ENCODE data around the gene CNTNAP5. TPM values are rescaled to one million over a fixed set of nuclear protein-coding genes. Genes with fewer than 3 reads are reported as not detected.

Gene CNTNAP5
- total RNA-seq, 1 experiment from 2014 or later: 0.48 TPM

DNA sequence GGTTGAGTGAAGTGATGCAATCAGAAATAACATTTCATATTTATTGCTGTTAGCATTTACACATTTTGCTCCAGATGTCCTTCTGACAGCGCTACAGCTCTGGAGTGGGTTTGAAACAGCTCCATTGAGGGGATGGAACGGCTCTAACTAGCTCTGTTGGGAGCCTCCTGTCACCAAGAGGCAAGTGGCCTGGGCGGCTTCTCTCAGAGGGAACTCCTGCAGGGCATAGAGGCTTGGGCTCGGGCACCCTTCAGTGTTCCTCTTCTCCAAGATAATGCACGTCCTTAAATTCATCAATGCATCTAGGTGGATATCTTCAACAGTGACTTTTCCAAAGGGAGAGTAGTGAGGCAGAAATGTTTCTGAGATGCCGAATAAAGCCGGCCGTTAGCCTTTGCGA, 122.5 kb downstream of the CNTNAP5 start:
- WGBS (ENCODE audit: extremely low coverage, insufficient read length, low lambda C conversion rate): no CpG with 5 or more reads among the region's 9 CpGs
- no peak overlapping the region for H2BK5ac ChIP-seq (ENCODE audit: insufficient read length, low read length)
- H4K8ac ChIP-seq (replicated peaks; ENCODE audit: insufficient read length, low read depth, low read length): no peak overlapping the region
- H2BK15ac ChIP-seq (ENCODE audit: low read depth, low read length): no peak overlapping the region
- Mint-ChIP-seq H3K36me3 (ENCODE audit: insufficient read depth in 1 of 3, low read depth in 3 of 3) (no peaks in the 10 kb centered on the region), H3K27ac (no peak overlapping the region), H3K27me3 (ENCODE audit: low read depth) (peaks cover 28% of the 10 kb centered on the region), H3K9me3 (no peaks in the 10 kb centered on the region), H3K4me3 (no peak overlapping the region), H3K4me1 (peaks cover 3% of the 10 kb centered on the region in 2 experiments; a peak in 1 of 4 replicates)
- no peak overlapping the region for H4K91ac ChIP-seq (ENCODE audit: insufficient read length, low read depth, low read length)
- no peak overlapping the region for H3K18ac ChIP-seq (ENCODE audit: insufficient read length, low read depth, low read length)
- H3K79me1 ChIP-seq (ENCODE audit: insufficient read depth, low read depth, low read length, poor library complexity, severe bottlenecking): no peaks in the 10 kb centered on the region
- no peak overlapping the region for H3K4ac ChIP-seq (ENCODE audit: low read depth, low read length)
- H3K27me3 ChIP-seq (ENCODE audit: insufficient read depth, low read length): no peaks in the 10 kb centered on the region
- H2BK12ac ChIP-seq (ENCODE audit: insufficient read length, low read depth, low read length): no peak overlapping the region
- H2AFZ ChIP-seq (ENCODE audit: low read length): no peak overlapping the region
- H2BK20ac ChIP-seq (ENCODE audit: low read depth, low read length, poor library complexity, severe bottlenecking): no peak overlapping the region
- no peak overlapping the region for H3K9ac ChIP-seq (ENCODE audit: extremely low read depth, insufficient read length, low read length)
- no peaks in the 10 kb centered on the region for H3K4me1 ChIP-seq (ENCODE audit: insufficient read depth, low read length)
- H4K20me1 ChIP-seq (ENCODE audit: control insufficient read depth, insufficient read depth, insufficient read length): no peaks in the 10 kb centered on the region
- no peaks in the 10 kb centered on the region for H3K79me2 ChIP-seq (ENCODE audit: insufficient read depth, low read length)
- H2AK5ac ChIP-seq (ENCODE audit: insufficient read length, low read length): no peak overlapping the region
- H3K27ac ChIP-seq (ENCODE audit: insufficient read length, low read depth, low read length): no peak overlapping the region
- no peak overlapping the region for H4K5ac ChIP-seq (ENCODE audit: insufficient read length, low read depth, low read length)
- DNase-seq: no peak
- no peaks in the 10 kb centered on the region for H3K23me2 ChIP-seq (ENCODE audit: insufficient read length, low read depth, low read length, poor library complexity, severe bottlenecking)
- H3K56ac ChIP-seq (ENCODE audit: insufficient read length, low read depth, low read length): no peak overlapping the region
- TF ChIP-seq CTCF (conservative IDR thresholded peaks at IDR 0.05): no peak
- no peak overlapping the region for H3K23ac ChIP-seq (ENCODE audit: insufficient read length, low read depth, low read length)
- no peak overlapping the region; the same call in 1 of the 2 replicates for H3K14ac ChIP-seq (ENCODE audit: insufficient read depth, low read length)
- no peak overlapping the region for H2BK120ac ChIP-seq (ENCODE audit: low read depth, low read length, poor library complexity, severe bottlenecking)
- no peak overlapping the region for H3T11ph ChIP-seq (ENCODE audit: low read length)
- H3K4me2 ChIP-seq (ENCODE audit: insufficient read depth, insufficient read length, low read length): no peak overlapping the region
- H3K9me3 ChIP-seq (ENCODE audit: control insufficient read depth, low read depth, low read length): no peaks in the 10 kb centered on the region
